ENCODE results near the gene KRTAP21-2. TPM values are rescaled to one million over a fixed set of nuclear protein-coding genes. Genes with fewer than 3 reads are reported as not detected.

KRTAP21-2 gene
- total RNA-seq, 1 experiment from 2014 or later = not detected

DNA sequence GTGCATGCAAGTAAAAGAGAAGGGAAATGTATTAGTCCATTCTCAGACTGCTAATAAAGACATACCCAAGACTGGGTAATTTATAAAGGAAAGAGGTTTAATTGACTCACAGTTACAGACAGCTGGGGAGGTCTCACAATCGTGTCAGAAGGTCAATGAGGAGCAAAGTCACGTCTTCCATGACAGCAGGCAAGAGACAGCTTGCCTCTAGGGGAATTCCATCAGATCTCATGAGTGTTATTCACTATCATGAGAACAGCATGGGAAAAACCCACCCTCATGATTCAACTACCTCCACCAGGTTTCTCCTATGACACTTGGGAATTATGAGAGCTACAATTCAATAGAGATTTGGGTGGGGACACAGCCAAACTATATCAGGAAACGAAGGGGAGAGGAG lies 36.6 kb downstream of the KRTAP21-2 start:
- H3K27ac Mint-ChIP-seq (ENCODE audit: unreplicated experiment) = no peak overlapping the region
- no peak overlapping the region for H3K4me3 Mint-ChIP-seq (ENCODE audit: unreplicated experiment)
- CTCF ChIA-PET = no interaction called here

GRCh38 chr21:30707409-30707808 lies 39.6 kb downstream of the KRTAP21-2 start:
- Mint-ChIP-seq H3K27ac (ENCODE audit: unreplicated experiment) (no peak overlapping the region), H3K9me3 (ENCODE audit: unreplicated experiment) (no peaks in the 10 kb centered on the region), H3K27me3 (ENCODE audit: insufficient read depth, unreplicated experiment) (no peaks in the 10 kb centered on the region), H3K4me3 (ENCODE audit: unreplicated experiment) (no peak overlapping the region), H3K4me1 (ENCODE audit: low read depth, unreplicated experiment) (no peaks in the 10 kb centered on the region), H3K36me3 (ENCODE audit: insufficient read depth, unreplicated experiment) (no peaks in the 10 kb centered on the region)
- POLR2A ChIA-PET = no interaction called here
- no peaks in the 10 kb centered on the region for H3K4me1 ChIP-seq
- intact Hi-C loops (cut with micrococcal nuclease; ENCODE audit: unreplicated experiment) = no loop called here
- TF ChIP-seq, protein P1, sequence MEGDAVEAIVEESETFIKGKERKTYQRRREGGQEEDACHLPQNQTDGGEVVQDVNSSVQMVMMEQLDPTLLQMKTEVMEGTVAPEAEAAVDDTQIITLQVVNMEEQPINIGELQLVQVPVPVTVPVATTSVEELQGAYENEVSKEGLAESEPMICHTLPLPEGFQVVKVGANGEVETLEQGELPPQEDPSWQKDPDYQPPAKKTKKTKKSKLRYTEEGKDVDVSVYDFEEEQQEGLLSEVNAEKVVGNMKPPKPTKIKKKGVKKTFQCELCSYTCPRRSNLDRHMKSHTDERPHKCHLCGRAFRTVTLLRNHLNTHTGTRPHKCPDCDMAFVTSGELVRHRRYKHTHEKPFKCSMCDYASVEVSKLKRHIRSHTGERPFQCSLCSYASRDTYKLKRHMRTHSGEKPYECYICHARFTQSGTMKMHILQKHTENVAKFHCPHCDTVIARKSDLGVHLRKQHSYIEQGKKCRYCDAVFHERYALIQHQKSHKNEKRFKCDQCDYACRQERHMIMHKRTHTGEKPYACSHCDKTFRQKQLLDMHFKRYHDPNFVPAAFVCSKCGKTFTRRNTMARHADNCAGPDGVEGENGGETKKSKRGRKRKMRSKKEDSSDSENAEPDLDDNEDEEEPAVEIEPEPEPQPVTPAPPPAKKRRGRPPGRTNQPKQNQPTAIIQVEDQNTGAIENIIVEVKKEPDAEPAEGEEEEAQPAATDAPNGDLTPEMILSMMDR (IDR thresholded peaks at IDR 0.05; ENCODE audit: insufficient read depth in 1 of 2, low read depth in 1 of 2, low read length in 1 of 2, severe bottlenecking in 1 of 2, unreplicated experiment in 1 of 2) = no peak
- DNase-seq = no peak
- H3K36me3 ChIP-seq (ENCODE audit: control insufficient read depth, insufficient read depth, low read length) = no peaks in the 10 kb centered on the region
- H3K27me3 ChIP-seq (replicated peaks; ENCODE audit: control insufficient read depth, insufficient read depth, low read length) = no peaks in the 10 kb centered on the region
- BruUV-seq (replicated peaks) = no TSS peak
- H3K4me3 ChIP-seq (ENCODE audit: low read depth, low read length) = no peak overlapping the region
- CTCF ChIA-PET = no interaction called here
- H3K9me3 ChIP-seq = no peaks in the 10 kb centered on the region

More for the DNA sequence above, 36.6 kb downstream of the KRTAP21-2 start:
- Histone ChIP-seq H3K27me3 (replicated peaks; ENCODE audit: control insufficient read depth, insufficient read depth, low read length) (no peaks in the 10 kb centered on the region), H3K9me3 (no peaks in the 10 kb centered on the region), H3K4me3 (ENCODE audit: low read depth, low read length) (no peak overlapping the region), H3K4me1 (no peaks in the 10 kb centered on the region), H3K36me3 (ENCODE audit: control insufficient read depth, insufficient read depth, low read length) (no peaks in the 10 kb centered on the region)
- Mint-ChIP-seq H3K27me3 (ENCODE audit: insufficient read depth, unreplicated experiment) (no peaks in the 10 kb centered on the region), H3K4me1 (ENCODE audit: low read depth, unreplicated experiment) (no peaks in the 10 kb centered on the region), H3K9me3 (ENCODE audit: unreplicated experiment) (peaks cover 9% of the 10 kb centered on the region), H3K36me3 (ENCODE audit: insufficient read depth, unreplicated experiment) (no peaks in the 10 kb centered on the region)
- intact Hi-C loops (cut with micrococcal nuclease; ENCODE audit: unreplicated experiment) = no loop called here
- BruUV-seq (replicated peaks) = no TSS peak
- TF ChIP-seq, protein P1 (IDR thresholded peaks at IDR 0.05; ENCODE audit: insufficient read depth in 1 of 2, low read depth in 1 of 2, low read length in 1 of 2, severe bottlenecking in 1 of 2, unreplicated experiment in 1 of 2) = no peak
- DNase-seq = no peak
- POLR2A ChIA-PET = no interaction called here

Other genes starting within 250 kb of the KRTAP21-2 start
- gene KRTAP19-5, start 245.1 kb downstream of the KRTAP21-2 start, total RNA-seq (2022) = not detected in 2 replicates
- gene KRTAP19-6, start 205.4 kb downstream of the KRTAP21-2 start, total RNA-seq (2022) = not detected in 2 replicates
- not detected in 2 replicates for gene KRTAP19-7, start 185.9 kb downstream of the KRTAP21-2 start, total RNA-seq (2022)
- gene KRTAP22-2, start 156.9 kb downstream of the KRTAP21-2 start, total RNA-seq (2022) = not detected in 2 replicates
- gene KRTAP6-3, start 154.8 kb downstream of the KRTAP21-2 start, total RNA-seq (2022) = not detected in 2 replicates
- not detected in 2 replicates for gene KRTAP6-2, start 148.4 kb downstream of the KRTAP21-2 start, total RNA-seq (2022)
- not detected in 2 replicates for gene KRTAP22-1, start 146.2 kb downstream of the KRTAP21-2 start, total RNA-seq (2022)
- not detected in 2 replicates for gene KRTAP6-1, start 133.3 kb downstream of the KRTAP21-2 start, total RNA-seq (2022)
- gene KRTAP20-1, start 130.8 kb downstream of the KRTAP21-2 start, total RNA-seq (2022) = not detected in 2 replicates
- gene KRTAP20-4, start 126.6 kb downstream of the KRTAP21-2 start, total RNA-seq (2022) = not detected in 2 replicates
- not detected in 2 replicates for gene KRTAP20-2, start 112.1 kb downstream of the KRTAP21-2 start, total RNA-seq (2022)
- gene KRTAP20-3, start 104.4 kb downstream of the KRTAP21-2 start, total RNA-seq (2022) = not detected in 2 replicates
- not detected in 2 replicates for gene KRTAP21-3, start 28.5 kb downstream of the KRTAP21-2 start, total RNA-seq (2022)
- gene KRTAP21-1, start 8.2 kb upstream of the KRTAP21-2 start, total RNA-seq (2022) = not detected in 2 replicates
- gene KRTAP8-1, start 66.0 kb upstream of the KRTAP21-2 start, total RNA-seq (2022) = not detected in 2 replicates
- gene KRTAP7-1, start 82.5 kb upstream of the KRTAP21-2 start, total RNA-seq (2022) = not detected in 2 replicates
- not detected in 2 replicates for gene KRTAP11-1, start 134.3 kb upstream of the KRTAP21-2 start, total RNA-seq (2022)

Measured in Caco-2 (cell line).